Loucy (cell line): ENCODE results near the gene SYT1.

Source experiments
- H2AFZ ChIP-seq: fragments of 200-600 bp; sonication (generic); 2 replicates; pipeline ENCODE4 v1.6.0; 2016; ENCODE audit warnings: antibody characterized with exemption, mild to moderate bottlenecking, low read length, moderate library complexity
- H3F3A ChIP-seq: fragments of 200-600 bp; 2 replicates; pipeline ENCODE4 v1.6.0; 2016; ENCODE audit warnings: antibody characterized with exemption, low read depth, mild to moderate bottlenecking
- H3K27me3 ChIP-seq: fragments of 200-600 bp; sonication (generic); 2 replicates; pipeline ENCODE4 v1.6.1; 2014; ENCODE audit warnings: low read length, mild to moderate bottlenecking; ENCODE audit not compliant: insufficient read depth, poor library complexity, severe bottlenecking
- H3K36me3 ChIP-seq: fragments of 200-600 bp; sonication (generic); 2 replicates; pipeline ENCODE4 v1.6.1; 2016; ENCODE audit warnings: low read length; ENCODE audit not compliant: insufficient read depth
- H3K4me1 ChIP-seq: fragments of 200-600 bp; sonication (generic); 2 replicates; pipeline ENCODE4 v1.5.1; 2014; ENCODE audit warnings: low read length, mild to moderate bottlenecking; ENCODE audit not compliant: insufficient read depth, poor library complexity, severe bottlenecking
- H3K4me2 ChIP-seq: fragments of 200-600 bp; sonication (generic); 2 replicates; pipeline ENCODE4 v1.6.0; 2014; ENCODE audit warnings: antibody characterized with exemption, low read length, low read depth, mild to moderate bottlenecking; ENCODE audit not compliant: poor library complexity, severe bottlenecking
- H3K4me3 ChIP-seq: fragments of 200-600 bp; sonication (generic); 2 replicates; pipeline ENCODE4 v1.5.1; 2014; ENCODE audit warnings: low read length, mild to moderate bottlenecking, mixed read lengths; ENCODE audit not compliant: poor library complexity, severe bottlenecking
- H3K79me2 ChIP-seq: fragments of 200-600 bp; sonication (generic); 2 replicates; pipeline ENCODE4 v1.6.1; 2014; ENCODE audit warnings: low read length; ENCODE audit not compliant: insufficient read depth
- H3K9ac ChIP-seq: fragments of 200-600 bp; sonication (generic); 2 replicates; pipeline ENCODE4 v1.6.0; 2014; ENCODE audit warnings: mild to moderate bottlenecking, low read depth, low read length, moderate library complexity; ENCODE audit not compliant: poor library complexity, severe bottlenecking
- H3K9me2 ChIP-seq: fragments of 200-600 bp; sonication (generic); replicated peaks from 2 replicates; pipeline ENCODE4 v1.6.1; 2016; ENCODE audit warnings: low read depth, low read length, mixed read lengths
- H3K9me3 ChIP-seq: fragments of 200-600 bp; sonication (generic); 2 replicates; pipeline ENCODE4 v1.6.1; 2014; ENCODE audit warnings: mild to moderate bottlenecking, antibody characterized with exemption, low read length, low read depth; ENCODE audit not compliant: insufficient read depth
- H4K20me1 ChIP-seq: fragments of 200-600 bp; sonication (generic); 2 replicates; pipeline ENCODE4 v1.6.0; 2014; ENCODE audit warnings: antibody characterized with exemption, low read length, mild to moderate bottlenecking; ENCODE audit not compliant: insufficient read depth, poor library complexity, severe bottlenecking
- CTCF ChIP-seq: fragments of 200-600 bp; sonication (generic); conservative IDR thresholded peaks from 2 replicates; pipeline ENCODE4 v1.5.1; 2014; ENCODE audit warnings: mild to moderate bottlenecking, antibody characterized with exemption, low read length
- EZH2phosphoT487 ChIP-seq: fragments of 200-600 bp; IDR thresholded peaks from 2 replicates; pipeline ENCODE4 v1.6.1; 2018; ENCODE audit warnings: antibody characterized with exemption, mild to moderate bottlenecking, moderate library complexity, borderline replicate concordance

The SYT1 gene

GRCh38 chr12:79296133-79296532 is 431.6 kb downstream of the SYT1 start:
- no peaks in the 10 kb centered on the region for H4K20me1 ChIP-seq
- no peak overlapping the region for H3K4me3 ChIP-seq
- no peaks in the 10 kb centered on the region for H3K9me3 ChIP-seq
- no peaks in the 10 kb centered on the region for H3K9me2 ChIP-seq
- H3K4me2 ChIP-seq = no peak overlapping the region
- H3K9ac ChIP-seq = no peak overlapping the region
- no peaks in the 10 kb centered on the region for H3K4me1 ChIP-seq
- no peaks in the 10 kb centered on the region for H3F3A ChIP-seq
- no peaks in the 10 kb centered on the region for H3K27me3 ChIP-seq
- H3K36me3 ChIP-seq = no peaks in the 10 kb centered on the region
- H2AFZ ChIP-seq = no peak overlapping the region
- TF ChIP-seq CTCF = no peak
- no peak for TF ChIP-seq EZH2phosphoT487
- no peaks in the 10 kb centered on the region for H3K79me2 ChIP-seq

GRCh38 chr12:79296871-79297270 is 432.3 kb downstream of the SYT1 start:
- Histone ChIP-seq H3K79me2 (no peaks in the 10 kb centered on the region), H3K4me1 (no peaks in the 10 kb centered on the region), H3K4me3 (no peak overlapping the region), H3K36me3 (no peaks in the 10 kb centered on the region), H3K9ac (no peak overlapping the region), H3K9me3 (no peaks in the 10 kb centered on the region), H3F3A (no peaks in the 10 kb centered on the region), H2AFZ (no peak overlapping the region), H3K9me2 (no peaks in the 10 kb centered on the region), H3K4me2 (no peak overlapping the region), H4K20me1 (no peaks in the 10 kb centered on the region), H3K27me3 (no peaks in the 10 kb centered on the region)
- no peak for TF ChIP-seq CTCF
- TF ChIP-seq EZH2phosphoT487 = no peak

DNA sequence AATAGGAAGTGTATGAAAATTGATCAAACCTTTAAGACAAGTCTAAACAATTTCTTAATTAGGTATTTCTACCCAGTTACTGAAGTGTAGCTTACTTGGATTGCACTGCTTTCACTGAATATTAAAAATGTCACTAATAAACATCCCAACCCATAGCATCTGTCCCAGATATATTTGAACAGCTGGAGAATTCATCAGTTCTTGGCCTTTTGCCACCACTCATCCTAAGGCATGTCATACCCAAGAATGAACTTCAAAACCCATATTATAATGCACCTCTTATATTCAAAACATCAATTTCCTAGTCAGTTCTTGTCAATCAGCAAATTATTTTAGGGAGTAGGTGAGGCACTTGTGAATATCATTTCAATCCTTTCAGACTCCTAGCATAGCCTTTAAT is 433.9 kb downstream of the SYT1 start:
- Histone ChIP-seq H3F3A (no peaks in the 10 kb centered on the region), H3K9me3 (no peaks in the 10 kb centered on the region), H3K4me3 (no peak overlapping the region), H3K79me2 (no peaks in the 10 kb centered on the region), H2AFZ (no peak overlapping the region), H4K20me1 (no peaks in the 10 kb centered on the region), H3K27me3 (no peaks in the 10 kb centered on the region), H3K36me3 (no peaks in the 10 kb centered on the region), H3K4me1 (no peaks in the 10 kb centered on the region), H3K4me2 (no peak overlapping the region), H3K9ac (no peak overlapping the region), H3K9me2 (no peaks in the 10 kb centered on the region)
- TF ChIP-seq EZH2phosphoT487 (no peak), CTCF (no peak)
